Karpas-422 (cell line): ENCODE data around the gene BHLHE40. TPM values are rescaled to one million over a fixed set of nuclear protein-coding genes. Genes with fewer than 3 reads are reported as not detected.

Experiments used
- DNase-seq: peaks from one replicate; pipeline ENCODE4 v3.0.0-alpha.2; 2015
- H2AFZ ChIP-seq: fragments of 200-600 bp; sonication (generic); 2 replicates; pipeline ENCODE4 v1.6.1; 2014; ENCODE audit warnings: antibody characterized with exemption, low read length, mixed read lengths
- H3K27ac ChIP-seq: fragments of 200-600 bp; sonication (generic); 2 replicates; pipeline ENCODE4 v1.5.1; 2014; ENCODE audit warnings: mild to moderate bottlenecking, low read length, moderate library complexity
- H3K27me3 ChIP-seq: fragments of 200-600 bp; sonication (generic); 2 replicates; pipeline ENCODE4 v1.6.1; 2014; ENCODE audit warnings: low read length, mixed read lengths
- H3K36me3 ChIP-seq: fragments of 200-600 bp; sonication (generic); 2 replicates; pipeline ENCODE4 v1.6.1; 2014; ENCODE audit warnings: low read length, mixed read lengths; ENCODE audit not compliant: insufficient read depth
- H3K4me1 ChIP-seq: fragments of 200-600 bp; sonication (generic); 2 replicates; pipeline ENCODE4 v1.6.1; 2014; ENCODE audit warnings: mild to moderate bottlenecking, low read length, mixed read lengths
- H3K4me2 ChIP-seq: fragments of 200-600 bp; sonication (generic); 2 replicates; pipeline ENCODE4 v1.6.1; 2014; ENCODE audit warnings: low read length, low read depth, mild to moderate bottlenecking; ENCODE audit not compliant: poor library complexity, severe bottlenecking
- H3K4me3 ChIP-seq: fragments of 200-600 bp; sonication (generic); 2 replicates; pipeline ENCODE4 v1.5.1; 2014; ENCODE audit warnings: mild to moderate bottlenecking, antibody characterized with exemption, low read length, mixed read lengths
- H3K79me2 ChIP-seq: fragments of 200-600 bp; sonication (generic); 2 replicates; pipeline ENCODE4 v1.6.1; 2014; ENCODE audit warnings: mild to moderate bottlenecking, low read length, mixed read lengths
- H3K9ac ChIP-seq: fragments of 200-600 bp; sonication (generic); 2 replicates; pipeline ENCODE4 v1.6.0; 2014; ENCODE audit warnings: low read length
- H3K9me2 ChIP-seq: fragments of 200-600 bp; sonication (generic), shearing (Covaris generic); replicated peaks from 2 replicates; pipeline ENCODE4 v1.6.0; 2014; ENCODE audit warnings: mild to moderate bottlenecking, low read length, moderate library complexity; ENCODE audit not compliant: insufficient read depth
- H3K9me3 ChIP-seq: fragments of 300-700, 200-600 bp; sonication (generic); 2 replicates; pipeline ENCODE4 v1.6.1; 2014; ENCODE audit warnings: low read length, mixed read lengths
- H4K20me1 ChIP-seq: fragments of 200-600 bp; sonication (generic); 2 replicates; pipeline ENCODE4 v1.6.1; 2014; ENCODE audit warnings: mild to moderate bottlenecking, antibody characterized with exemption, low read length, low read depth; ENCODE audit not compliant: insufficient read depth
- total RNA-seq: library from RNA; depleted of rRNA; stranded (reverse); fragments of >200 nt; shearing (Covaris generic); gene quantifications from 2 replicates; pipeline ENCODE4 v1.2.3, GENCODE V29; 2014; ENCODE audit warnings: low replicate concordance

Gene BHLHE40
- total RNA-seq, 1 experiment from 2014 or later = 0.86 TPM

- DNase-seq = no peak
- no peaks in the 10 kb centered on the region for H3K9me3 ChIP-seq
- H3K4me1 ChIP-seq = peaks cover 6% of the 10 kb centered on the region; the same call in 1 of the 2 replicates
- H3K27ac ChIP-seq = no peak overlapping the region
- no peaks in the 10 kb centered on the region for H3K9me2 ChIP-seq
- H2AFZ ChIP-seq = no peak overlapping the region
- no peak overlapping the region for H3K4me3 ChIP-seq
- no peaks in the 10 kb centered on the region for H3K79me2 ChIP-seq
- H3K9ac ChIP-seq = no peak overlapping the region
- 0 out of 2 replicates have a peak, but pooled peaks cover 2% of the 10 kb centered on the region for H3K27me3 ChIP-seq
- no peaks in the 10 kb centered on the region for H4K20me1 ChIP-seq
- no peaks in the 10 kb centered on the region for H3K36me3 ChIP-seq
- no peak overlapping the region for H3K4me2 ChIP-seq
Measured at GRCh38 chr3:4983739-4984510, 4.7 kb downstream of the BHLHE40 start.

GRCh38 chr3:4984511-4984864 lies 5.3 kb downstream of the BHLHE40 start:
- Histone ChIP-seq H3K9me3 (no peaks in the 10 kb centered on the region), H3K4me3 (no peak overlapping the region), H4K20me1 (no peaks in the 10 kb centered on the region), H3K9ac (no peak overlapping the region), H3K9me2 (no peaks in the 10 kb centered on the region), H3K4me2 (no peak overlapping the region), H3K4me1 (peaks cover 6% of the 10 kb centered on the region; the same call in 1 of the 2 replicates), H2AFZ (no peak overlapping the region), H3K79me2 (no peaks in the 10 kb centered on the region), H3K36me3 (no peaks in the 10 kb centered on the region), H3K27ac (no peak overlapping the region), H3K27me3 (0 out of 2 replicates have a peak, but pooled peaks cover 2% of the 10 kb centered on the region)
- DNase-seq = no peak

GRCh38 chr3:4985330-4986174 lies 6.3 kb downstream of the BHLHE40 start:
- Histone ChIP-seq H3K36me3 (no peaks in the 10 kb centered on the region), H3K4me1 (peaks cover 6% of the 10 kb centered on the region; the same call in 1 of the 2 replicates), H3K9me3 (no peaks in the 10 kb centered on the region), H3K9ac (no peak overlapping the region), H3K27ac (no peak overlapping the region), H3K79me2 (no peaks in the 10 kb centered on the region), H3K4me3 (no peak overlapping the region), H3K27me3 (no peaks in the 10 kb centered on the region), H4K20me1 (no peaks in the 10 kb centered on the region), H2AFZ (no peak overlapping the region), H3K4me2 (no peak overlapping the region), H3K9me2 (no peaks in the 10 kb centered on the region)
- no peak for DNase-seq

- no peak for DNase-seq
- no peaks in the 10 kb centered on the region for H3K27me3 ChIP-seq
- H3K4me2 ChIP-seq = no peak overlapping the region
- H3K9ac ChIP-seq = no peak overlapping the region
- H3K4me3 ChIP-seq = no peak overlapping the region
- H2AFZ ChIP-seq = no peak overlapping the region
- no peaks in the 10 kb centered on the region for H4K20me1 ChIP-seq
- H3K79me2 ChIP-seq = no peaks in the 10 kb centered on the region
- no peak overlapping the region for H3K27ac ChIP-seq
- no peaks in the 10 kb centered on the region for H3K9me3 ChIP-seq
- no peaks in the 10 kb centered on the region for H3K9me2 ChIP-seq
- H3K4me1 ChIP-seq = peaks cover 6% of the 10 kb centered on the region; the same call in 1 of the 2 replicates
- no peaks in the 10 kb centered on the region for H3K36me3 ChIP-seq
Measured at GRCh38 chr3:4986175-4986781, 7.0 kb downstream of the BHLHE40 start.

- H4K20me1 ChIP-seq = no peaks in the 10 kb centered on the region
- no peaks in the 10 kb centered on the region for H3K36me3 ChIP-seq
- no peaks in the 10 kb centered on the region for H3K79me2 ChIP-seq
- H3K4me2 ChIP-seq = peak overlapping the region; percentile 54
- H3K27ac ChIP-seq = no peak overlapping the region
- no peak for DNase-seq
- H3K9me3 ChIP-seq = no peaks in the 10 kb centered on the region
- H3K9me2 ChIP-seq = no peaks in the 10 kb centered on the region
- peaks cover 6% of the 10 kb centered on the region; the same call in 1 of the 2 replicates for H3K4me1 ChIP-seq
- no peaks in the 10 kb centered on the region for H3K27me3 ChIP-seq
- H3K9ac ChIP-seq = no peak overlapping the region
- H2AFZ ChIP-seq = no peak overlapping the region
- H3K4me3 ChIP-seq = peak overlapping the region; percentile 30; the same call in 1 of the 2 replicates
Measured at GRCh38 chr3:4986782-4987537, 7.7 kb downstream of the BHLHE40 start.

- Histone ChIP-seq H3K36me3 (no peaks in the 10 kb centered on the region), H3K9me2 (no peaks in the 10 kb centered on the region), H4K20me1 (no peaks in the 10 kb centered on the region), H3K4me2 (no peak overlapping the region), H3K4me3 (no peak overlapping the region), H3K9me3 (no peaks in the 10 kb centered on the region), H3K27me3 (no peaks in the 10 kb centered on the region), H3K4me1 (peaks cover 6% of the 10 kb centered on the region; the same call in 1 of the 2 replicates), H2AFZ (no peak overlapping the region), H3K79me2 (no peaks in the 10 kb centered on the region), H3K9ac (no peak overlapping the region), H3K27ac (no peak overlapping the region)
- DNase-seq = no peak
Measured at GRCh38 chr3:4987538-4988296, 8.5 kb downstream of the BHLHE40 start.

- DNase-seq = no peak
- Histone ChIP-seq H3K9ac (no peak overlapping the region), H3K36me3 (no peaks in the 10 kb centered on the region), H3K4me2 (no peak overlapping the region), H3K4me3 (no peak overlapping the region), H3K9me3 (no peaks in the 10 kb centered on the region), H3K4me1 (peaks cover 6% of the 10 kb centered on the region; the same call in 1 of the 2 replicates), H3K27ac (no peak overlapping the region), H2AFZ (no peak overlapping the region), H3K27me3 (no peaks in the 10 kb centered on the region), H3K9me2 (no peaks in the 10 kb centered on the region), H3K79me2 (no peaks in the 10 kb centered on the region), H4K20me1 (no peaks in the 10 kb centered on the region)
Measured at GRCh38 chr3:4988983-4989834, 10.0 kb downstream of the BHLHE40 start.
